ENCODE data around the gene SHISA8. TPM values are rescaled to one million over a fixed set of nuclear protein-coding genes. Genes with fewer than 3 reads are reported as not detected.

SHISA8 gene
- total and polyA plus RNA-seq, 2 of the 13 experiments (the other 11 are each of a cell fraction or from before 2014, with no cell fraction given): not detected

GRCh38 chr22:41946629-41947423 is 32.0 kb upstream of the SHISA8 start, which contains the start of gene CENPM (continued):
- TF ChIP-seq ZXDC (CRISPR knock-in tag; IDR thresholded peaks at IDR 0.05) (no peak; the same call in 1 of the 2 replicates), ZNF564 (CRISPR knock-in tag; IDR thresholded peaks at IDR 0.05) (0 out of 2 replicates have a peak, but pooled peaks have one; percentile 17), ZNF24 (IDR thresholded peaks at IDR 0.05) (no peak), ZNF430 (CRISPR knock-in tag; IDR thresholded peaks at IDR 0.05) (peak; percentile 48; the same call in 1 of the 2 replicates), CHD4 (IDR thresholded peaks at IDR 0.05; ENCODE audit: borderline replicate concordance, low read length) (no peak), ZNF777 (CRISPR knock-in tag; IDR thresholded peaks at IDR 0.05) (0 out of 2 replicates have a peak, but pooled peaks have one; percentile 34), SOX13 (IDR thresholded peaks at IDR 0.05) (no peak), SOX13 (CRISPR knock-in tag; conservative IDR thresholded peaks at IDR 0.05 in 1 of 2, IDR thresholded peaks at IDR 0.05 in 1 of 2) (0 out of 4 replicates have a peak, but pooled peaks of 1 of the 2 experiments have one; percentile 11), ATM (IDR thresholded peaks at IDR 0.05; ENCODE audit: borderline replicate concordance) (no peak), CSRNP2 (CRISPR knock-in tag; conservative IDR thresholded peaks at IDR 0.05; ENCODE audit: low read depth) (no peak), ZBTB7A (CRISPR knock-in tag; IDR thresholded peaks at IDR 0.05) (no peak), ZNF432 (CRISPR knock-in tag; IDR thresholded peaks at IDR 0.05; ENCODE audit: borderline replicate concordance) (no peak), KDM4B (CRISPR knock-in tag; IDR thresholded peaks at IDR 0.05) (no peak), NFRKB (IDR thresholded peaks at IDR 0.05) (no peak), RARA (CRISPR knock-in tag; IDR thresholded peaks at IDR 0.05) (no peak), ZNF451 (CRISPR knock-in tag; IDR thresholded peaks at IDR 0.05) (no peak), NR2C2 (CRISPR knock-in tag; IDR thresholded peaks at IDR 0.05; ENCODE audit: borderline replicate concordance) (peak; percentile 57; the same call in 1 of the 2 replicates), ZNF510 (CRISPR knock-in tag; IDR thresholded peaks at IDR 0.05; ENCODE audit: low read depth) (0 out of 2 replicates have a peak, but pooled peaks have one; percentile 93), RXRB (CRISPR knock-in tag; IDR thresholded peaks at IDR 0.05; ENCODE audit: borderline replicate concordance) (no peak), YEATS4 (CRISPR knock-in tag; IDR thresholded peaks at IDR 0.05; ENCODE audit: borderline replicate concordance) (peak; percentile 92), ATRX (CRISPR knock-in tag; IDR thresholded peaks at IDR 0.05; ENCODE audit: borderline replicate concordance) (no peak), FOXA3 (CRISPR knock-in tag; IDR thresholded peaks at IDR 0.05) (no peak; the same call in 1 of the 2 replicates), ZKSCAN5 (CRISPR knock-in tag; IDR thresholded peaks at IDR 0.05) (no peak), ZNF83 (CRISPR knock-in tag; IDR thresholded peaks at IDR 0.05; ENCODE audit: borderline replicate concordance) (peak; percentile 75; the same call in 1 of the 2 replicates), ZFP37 (CRISPR knock-in tag; IDR thresholded peaks at IDR 0.05; ENCODE audit: borderline replicate concordance) (no peak), NR3C1 (CRISPR knock-in tag; IDR thresholded peaks at IDR 0.05) (no peak)
- TF ChIP-seq, protein P1, sequence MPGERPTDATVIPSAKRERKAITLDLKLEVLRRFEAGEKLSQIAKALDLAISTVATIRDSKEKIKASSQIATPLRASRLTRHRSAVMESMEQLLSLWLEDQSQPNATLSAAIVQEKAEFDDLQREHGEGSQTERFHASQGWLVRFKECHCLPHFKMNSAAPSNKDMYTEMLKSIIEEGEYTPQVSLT (CRISPR knock-in tag; IDR thresholded peaks at IDR 0.05; ENCODE audit: borderline replicate concordance, low read depth): peak; percentile 41; the same call in 1 of the 2 replicates

All from HepG2 (cell line).